Measurements from ENCODE around the gene ZNF384.

The ZNF384 gene

DNA sequence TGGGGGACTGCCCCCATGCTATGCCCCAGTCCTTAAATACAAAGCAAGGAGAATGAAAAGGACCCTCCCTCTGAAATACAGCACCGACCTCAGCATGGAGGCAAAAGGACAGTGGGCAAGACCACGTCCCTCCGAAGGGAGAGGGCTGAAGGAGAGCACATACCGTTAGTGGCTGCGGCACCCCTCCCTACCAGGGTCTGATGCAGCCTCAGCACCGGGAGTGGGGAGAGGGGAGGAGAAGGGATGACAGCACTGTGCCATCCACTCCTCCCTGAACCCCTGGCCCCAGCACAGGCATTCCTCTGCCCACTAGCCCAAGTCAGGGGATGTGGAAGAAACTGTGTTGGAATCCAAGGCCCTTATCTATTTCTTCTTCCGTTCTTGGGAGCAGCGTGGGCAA lies 38.3 kb downstream of the ZNF384 start:
- H3K4me1 ChIP-seq (ENCODE audit: control insufficient read depth, insufficient read depth, low read length, poor library complexity, severe bottlenecking): no peaks in the 10 kb centered on the region
- WGBS, 2 experiments (ENCODE audit: insufficient coverage in 2 of 2): 100% methylated on average over 1 of the region's 8 CpGs
- no peak overlapping the region for H3K4me3 ChIP-seq (ENCODE audit: extremely low read depth, insufficient read depth, low read length, poor library complexity, severe bottlenecking)
- H3K36me3 ChIP-seq (ENCODE audit: control insufficient read depth, insufficient read depth, low read length): peaks cover 65% of the 10 kb centered on the region
- no peak overlapping the region for H3K27ac ChIP-seq (ENCODE audit: low read depth, low read length, severe bottlenecking)
- H3K9me3 ChIP-seq (ENCODE audit: control insufficient read depth, low read length): no peaks in the 10 kb centered on the region

GRCh38 chr12:6647083-6647604 lies 42.0 kb downstream of the ZNF384 start, which contains the start of gene ACRBP:
Gene ACRBP (minus strand): TSS chr12:6647432. CDS start chr12:6647366, 66 bp downstream.
- no peak within 1 kb of the TSS for H3K27ac ChIP-seq (ENCODE audit: low read depth, low read length, severe bottlenecking)
- WGBS, 2 experiments (ENCODE audit: insufficient coverage in 2 of 2): 36 to 46% methylated on average over 35 to 37 of the region's 38 CpGs
- H3K4me3 ChIP-seq (ENCODE audit: extremely low read depth, insufficient read depth, low read length, poor library complexity, severe bottlenecking): peak within 1 kb of the TSS; percentile 5
- peaks cover 34% of the 10 kb centered on the region for H3K36me3 ChIP-seq (ENCODE audit: control insufficient read depth, insufficient read depth, low read length)
- H3K4me1 ChIP-seq (ENCODE audit: control insufficient read depth, insufficient read depth, low read length, poor library complexity, severe bottlenecking): no peaks in the 10 kb centered on the region
- peaks cover 5% of the 10 kb centered on the region for H3K9me3 ChIP-seq (ENCODE audit: control insufficient read depth, low read length)

- Histone ChIP-seq H3K27ac (ENCODE audit: low read depth, low read length, severe bottlenecking) (no peak overlapping the region), H3K4me3 (ENCODE audit: extremely low read depth, insufficient read depth, low read length, poor library complexity, severe bottlenecking) (no peak overlapping the region), H3K9me3 (ENCODE audit: control insufficient read depth, low read length) (peaks cover 5% of the 10 kb centered on the region), H3K36me3 (ENCODE audit: control insufficient read depth, insufficient read depth, low read length) (peaks cover 31% of the 10 kb centered on the region), H3K4me1 (ENCODE audit: control insufficient read depth, insufficient read depth, low read length, poor library complexity, severe bottlenecking) (no peaks in the 10 kb centered on the region)
- WGBS, 2 experiments (ENCODE audit: insufficient coverage in 2 of 2): 89 to 96% methylated on average over 18 to 27 of the region's 28 CpGs
Measured at GRCh38 chr12:6646276-6647082, 42.7 kb downstream of the ZNF384 start.

GRCh38 chr12:6644903-6645302 lies 44.3 kb downstream of the ZNF384 start:
- Histone ChIP-seq H3K27ac (ENCODE audit: low read depth, low read length, severe bottlenecking) (peak overlapping the region; percentile 24), H3K4me3 (ENCODE audit: extremely low read depth, insufficient read depth, low read length, poor library complexity, severe bottlenecking) (no peak overlapping the region), H3K9me3 (ENCODE audit: control insufficient read depth, low read length) (peaks cover 5% of the 10 kb centered on the region), H3K36me3 (ENCODE audit: control insufficient read depth, insufficient read depth, low read length) (peaks cover 15% of the 10 kb centered on the region), H3K4me1 (ENCODE audit: control insufficient read depth, insufficient read depth, low read length, poor library complexity, severe bottlenecking) (no peaks in the 10 kb centered on the region)
- 28 to 61% methylated on average over 2 to 3 of the region's 5 CpGs for WGBS, 2 experiments (ENCODE audit: insufficient coverage in 2 of 2)

DNA sequence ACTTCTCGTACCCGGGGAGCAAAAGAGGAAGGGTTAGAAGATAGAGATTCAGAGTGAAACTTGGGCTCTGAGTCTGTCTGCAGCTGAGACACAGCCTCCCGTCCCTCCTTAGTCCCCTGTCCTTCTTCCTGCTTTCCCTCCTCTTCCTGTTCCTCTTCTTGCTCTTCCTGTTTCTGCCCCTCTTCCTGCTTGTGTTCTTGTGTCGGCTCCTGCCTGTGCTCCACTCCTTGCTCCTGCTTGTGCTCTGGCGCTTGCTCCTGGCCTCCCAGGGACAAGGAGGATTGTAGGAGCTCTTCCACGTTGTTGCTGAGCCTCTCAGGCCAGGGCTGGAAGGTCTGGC lies 44.9 kb downstream of the ZNF384 start:
- H3K9me3 ChIP-seq (ENCODE audit: control insufficient read depth, low read length): peaks cover 5% of the 10 kb centered on the region
- peak overlapping the region; percentile 24 for H3K27ac ChIP-seq (ENCODE audit: low read depth, low read length, severe bottlenecking)
- H3K36me3 ChIP-seq (ENCODE audit: control insufficient read depth, insufficient read depth, low read length): peaks cover 15% of the 10 kb centered on the region
- no peak overlapping the region for H3K4me3 ChIP-seq (ENCODE audit: extremely low read depth, insufficient read depth, low read length, poor library complexity, severe bottlenecking)
- H3K4me1 ChIP-seq (ENCODE audit: control insufficient read depth, insufficient read depth, low read length, poor library complexity, severe bottlenecking): peaks cover 2% of the 10 kb centered on the region
- WGBS, 2 experiments (ENCODE audit: insufficient coverage in 2 of 2): 84 to 85% methylated on average over 4 of the region's 6 CpGs

DNA sequence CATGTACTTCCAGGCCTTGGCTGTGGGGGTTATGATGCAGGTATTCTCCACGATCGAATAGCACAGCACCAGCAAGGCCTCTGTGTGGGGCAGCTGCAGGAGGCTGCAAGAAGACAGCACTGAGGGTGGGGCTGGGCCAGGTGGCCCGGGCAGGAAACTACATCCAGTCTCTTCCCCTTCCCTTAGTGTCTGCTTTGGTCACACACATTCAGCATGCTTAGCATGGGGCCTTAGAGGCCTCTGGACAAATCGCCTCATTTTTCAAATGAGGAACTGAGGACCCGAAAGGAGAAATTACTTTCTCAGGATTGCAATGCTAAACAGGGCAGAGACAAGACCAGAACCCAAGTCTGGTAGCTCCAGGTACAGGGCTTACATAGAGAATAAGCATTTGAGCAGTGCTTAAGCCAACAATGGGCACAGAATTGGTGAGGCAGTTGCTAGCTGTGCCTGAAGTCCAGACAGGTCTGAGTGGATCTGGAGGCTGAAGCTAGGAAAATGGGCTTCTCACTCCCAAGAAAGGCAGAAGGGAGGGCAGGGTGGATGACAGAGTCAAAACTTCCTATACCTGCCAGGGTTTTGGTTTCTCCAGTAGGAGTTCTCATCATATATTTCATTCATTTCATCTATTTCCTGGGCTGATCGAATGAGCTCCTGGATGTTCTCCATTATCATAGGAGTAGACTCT lies 45.5 kb downstream of the ZNF384 start:
- 88 to 93% methylated on average over 4 to 6 of the region's 6 CpGs for WGBS, 2 experiments (ENCODE audit: insufficient coverage in 2 of 2)
- peaks cover 5% of the 10 kb centered on the region for H3K9me3 ChIP-seq (ENCODE audit: control insufficient read depth, low read length)

DNA sequence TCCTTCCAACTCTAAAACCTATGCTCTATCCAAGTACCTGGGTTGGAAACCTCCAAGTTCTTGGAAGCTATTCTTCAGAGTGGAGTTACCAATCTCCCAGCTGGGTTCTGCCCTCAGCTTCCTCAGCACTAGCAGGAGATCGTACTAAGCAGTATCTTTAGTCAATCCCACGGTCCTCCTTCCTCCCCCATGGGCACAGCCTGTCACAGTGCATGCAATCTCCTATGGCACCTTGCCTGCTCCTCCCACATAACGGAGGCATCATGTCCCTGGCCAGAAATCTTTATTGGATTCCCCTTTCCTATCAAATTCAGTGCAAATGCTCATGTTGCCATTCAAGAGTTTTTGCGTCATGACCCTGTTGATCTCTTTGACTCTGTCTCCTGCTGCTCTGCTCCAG lies 48.0 kb downstream of the ZNF384 start:
- no peak overlapping the region for H3K27ac ChIP-seq (ENCODE audit: low read depth, low read length, severe bottlenecking)
- peaks cover 5% of the 10 kb centered on the region for H3K9me3 ChIP-seq (ENCODE audit: control insufficient read depth, low read length)
- H3K36me3 ChIP-seq (ENCODE audit: control insufficient read depth, insufficient read depth, low read length): peaks cover 4% of the 10 kb centered on the region
- H3K4me1 ChIP-seq (ENCODE audit: control insufficient read depth, insufficient read depth, low read length, poor library complexity, severe bottlenecking): peaks cover 19% of the 10 kb centered on the region
- no peak overlapping the region for H3K4me3 ChIP-seq (ENCODE audit: extremely low read depth, insufficient read depth, low read length, poor library complexity, severe bottlenecking)
- 80 to 84% methylated on average over 4 of the region's 4 CpGs for WGBS, 2 experiments (ENCODE audit: insufficient coverage in 2 of 2)

More for the DNA sequence above, 45.5 kb downstream of the ZNF384 start:
- H3K4me3 ChIP-seq (ENCODE audit: extremely low read depth, insufficient read depth, low read length, poor library complexity, severe bottlenecking): no peak overlapping the region
- peaks cover 7% of the 10 kb centered on the region for H3K4me1 ChIP-seq (ENCODE audit: control insufficient read depth, insufficient read depth, low read length, poor library complexity, severe bottlenecking)
- peaks cover 14% of the 10 kb centered on the region for H3K36me3 ChIP-seq (ENCODE audit: control insufficient read depth, insufficient read depth, low read length)
- H3K27ac ChIP-seq (ENCODE audit: low read depth, low read length, severe bottlenecking): no peak overlapping the region

GRCh38 chr12:6640497-6640896 lies 48.7 kb downstream of the ZNF384 start:
- WGBS, 2 experiments (ENCODE audit: insufficient coverage in 2 of 2): 91 to 100% methylated on average over 2 to 3 of the region's 4 CpGs
- H3K27ac ChIP-seq (ENCODE audit: low read depth, low read length, severe bottlenecking): no peak overlapping the region
- H3K36me3 ChIP-seq (ENCODE audit: control insufficient read depth, insufficient read depth, low read length): peaks cover 4% of the 10 kb centered on the region
- peaks cover 5% of the 10 kb centered on the region for H3K9me3 ChIP-seq (ENCODE audit: control insufficient read depth, low read length)
- H3K4me1 ChIP-seq (ENCODE audit: control insufficient read depth, insufficient read depth, low read length, poor library complexity, severe bottlenecking): peaks cover 25% of the 10 kb centered on the region
- H3K4me3 ChIP-seq (ENCODE audit: extremely low read depth, insufficient read depth, low read length, poor library complexity, severe bottlenecking): no peak overlapping the region

GRCh38 chr12:6639151-6639801 lies 49.9 kb downstream of the ZNF384 start:
- peaks cover 4% of the 10 kb centered on the region for H3K36me3 ChIP-seq (ENCODE audit: control insufficient read depth, insufficient read depth, low read length)
- H3K4me3 ChIP-seq (ENCODE audit: extremely low read depth, insufficient read depth, low read length, poor library complexity, severe bottlenecking): no peak overlapping the region
- peaks cover 5% of the 10 kb centered on the region for H3K9me3 ChIP-seq (ENCODE audit: control insufficient read depth, low read length)
- peak overlapping the region; percentile 82 for H3K27ac ChIP-seq (ENCODE audit: low read depth, low read length, severe bottlenecking)
- H3K4me1 ChIP-seq (ENCODE audit: control insufficient read depth, insufficient read depth, low read length, poor library complexity, severe bottlenecking): peaks cover 28% of the 10 kb centered on the region
- 78 to 89% methylated on average over 6 to 9 of the region's 11 CpGs for WGBS, 2 experiments (ENCODE audit: insufficient coverage in 2 of 2)

DNA sequence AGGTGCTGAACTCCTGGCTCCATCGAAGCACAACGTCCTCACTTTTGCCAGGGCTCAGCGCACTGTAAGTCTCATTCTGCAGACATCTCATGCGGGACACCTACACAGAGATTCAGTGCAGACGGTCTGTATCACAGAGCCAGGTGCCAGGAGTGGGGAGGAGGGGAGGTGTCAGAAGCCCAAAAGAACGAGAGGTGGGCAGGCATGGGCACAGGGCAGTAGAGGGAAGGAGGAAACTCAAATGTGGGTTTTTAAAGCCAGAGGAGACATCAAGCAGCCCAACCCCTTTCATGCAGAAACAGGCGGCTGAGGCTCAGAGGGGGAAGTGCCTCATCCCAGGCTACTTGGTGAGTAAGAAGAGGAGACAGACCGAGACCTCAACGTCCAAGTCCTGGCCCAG lies 50.9 kb downstream of the ZNF384 start:
- peaks cover 28% of the 10 kb centered on the region for H3K4me1 ChIP-seq (ENCODE audit: control insufficient read depth, insufficient read depth, low read length, poor library complexity, severe bottlenecking)
- WGBS, 2 experiments (ENCODE audit: insufficient coverage in 2 of 2): 83 to 91% methylated on average over 7 to 8 of the region's 9 CpGs
- peak overlapping the region; percentile 82 for H3K27ac ChIP-seq (ENCODE audit: low read depth, low read length, severe bottlenecking)
- H3K9me3 ChIP-seq (ENCODE audit: control insufficient read depth, low read length): no peaks in the 10 kb centered on the region
- H3K4me3 ChIP-seq (ENCODE audit: extremely low read depth, insufficient read depth, low read length, poor library complexity, severe bottlenecking): no peak overlapping the region
- H3K36me3 ChIP-seq (ENCODE audit: control insufficient read depth, insufficient read depth, low read length): no peaks in the 10 kb centered on the region
